Activated naive CD8-positive, alpha-beta T cell treated with anti-CD3 and anti-CD28 coated beads, Interleukin-2, amount 50 U/mL, for 16 hours (primary cell): ENCODE results near the gene FOLR3.
"Not testable (repeated sequence)": the region's sequence is repeated elsewhere in the genome, so short reads cannot be mapped to it uniquely, and the experiment has no call there.

Source experiments
- DNase-seq: peaks from one replicate; pipeline ENCODE4 v3.0.0-alpha.2; 2020; ENCODE audit warnings: low read depth, low spot score

The FOLR3 gene

GRCh38 chr11:72123117-72123653, 12.3 kb upstream of the FOLR3 start:
- DNase-seq, result no peak

DNA sequence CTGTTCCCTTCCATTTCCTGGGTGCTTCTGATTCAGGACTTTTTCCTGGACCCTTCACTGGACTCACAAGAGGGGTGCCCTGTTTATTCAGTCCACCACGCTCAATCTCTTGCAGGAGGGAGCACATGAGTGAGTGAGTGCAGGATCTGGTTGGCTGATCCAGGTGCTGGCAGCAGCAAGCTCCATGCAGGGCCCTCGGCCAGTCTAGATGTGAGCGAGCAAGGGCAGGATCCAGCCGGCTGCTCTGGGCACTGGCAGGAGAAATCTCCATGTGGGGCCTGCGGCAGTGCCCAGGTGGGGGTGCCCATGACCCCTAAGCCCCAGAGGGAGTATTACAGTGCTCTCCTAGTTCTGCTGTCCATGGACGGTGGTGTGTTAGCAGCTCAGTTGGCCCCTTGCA, 11.5 kb upstream of the FOLR3 start:
- no peak for DNase-seq

DNA sequence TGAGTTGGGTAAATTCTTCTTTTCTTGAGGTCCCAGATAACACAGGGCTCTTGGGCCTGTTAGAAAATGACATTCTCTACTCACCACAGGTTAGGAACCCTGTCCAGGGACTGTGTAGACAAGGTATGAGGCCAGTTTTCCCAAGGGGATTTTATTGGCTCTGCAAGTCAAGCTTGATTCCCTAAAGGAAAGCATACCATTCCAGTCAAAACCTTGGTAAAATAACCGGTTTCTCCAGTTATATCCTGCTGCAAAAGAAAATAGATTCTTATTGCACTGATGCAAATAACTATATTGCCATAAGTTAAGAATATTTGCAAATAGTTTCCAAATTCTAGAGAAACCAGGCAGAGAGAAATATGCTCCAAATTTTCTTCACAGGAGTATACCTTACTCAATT, 9.6 kb upstream of the FOLR3 start:
- no peak for DNase-seq

GRCh38 chr11:72127923-72128322, 7.6 kb upstream of the FOLR3 start:
- DNase-seq, result no peak

GRCh38 chr11:72129381-72129780, 6.1 kb upstream of the FOLR3 start:
- no peak for DNase-seq

DNA sequence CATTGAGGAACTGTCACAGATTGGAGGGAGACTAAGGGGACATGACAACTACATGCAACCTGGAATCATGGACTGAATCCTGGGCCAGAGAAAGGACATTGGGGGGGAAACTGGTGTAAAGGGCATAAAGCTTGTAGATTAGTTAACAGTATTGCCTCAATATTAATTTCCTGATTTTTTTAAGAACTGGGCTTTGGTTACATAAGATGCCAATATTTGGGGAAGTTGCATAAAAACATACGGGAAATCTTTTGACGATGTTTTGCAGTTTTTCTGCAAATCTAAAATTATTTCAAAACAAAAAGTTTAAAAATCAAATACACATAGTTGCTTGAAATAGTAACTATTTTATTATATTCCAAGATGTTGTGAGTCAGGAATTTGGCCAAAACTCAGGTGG, 2.9 kb upstream of the FOLR3 start:
- DNase-seq, result no peak

- DNase-seq, result no peak
Observed at GRCh38 chr11:72135891-72136683, 562 bp downstream of the FOLR3 start.

GRCh38 chr11:72136684-72137262, 1.2 kb downstream of the FOLR3 start:
- no peak for DNase-seq

DNA sequence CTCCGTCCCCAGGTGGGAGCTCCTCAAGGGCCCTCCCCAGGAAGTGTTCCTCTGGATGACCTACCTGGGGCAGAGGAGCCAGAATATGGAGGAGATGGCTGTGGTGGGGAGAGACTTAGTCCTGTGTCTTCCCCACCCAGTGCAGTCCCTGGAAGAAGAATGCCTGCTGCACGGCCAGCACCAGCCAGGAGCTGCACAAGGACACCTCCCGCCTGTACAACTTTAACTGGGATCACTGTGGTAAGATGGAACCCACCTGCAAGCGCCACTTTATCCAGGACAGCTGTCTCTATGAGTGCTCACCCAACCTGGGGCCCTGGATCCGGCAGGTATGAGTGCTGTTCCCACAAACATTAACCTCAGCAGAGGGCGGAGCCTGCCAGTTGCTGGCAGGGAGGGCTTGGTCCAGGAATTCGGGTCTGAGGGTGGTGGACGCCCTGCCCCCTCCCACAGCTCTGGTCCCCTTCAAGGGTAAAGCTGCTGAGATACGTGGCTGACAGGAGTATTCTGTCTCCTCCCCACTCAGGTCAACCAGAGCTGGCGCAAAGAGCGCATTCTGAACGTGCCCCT, 3.4 kb downstream of the FOLR3 start:
- DNase-seq, result no peak

GRCh38 chr11:72139500-72139899, 4.0 kb downstream of the FOLR3 start:
- no peak for DNase-seq

DNA sequence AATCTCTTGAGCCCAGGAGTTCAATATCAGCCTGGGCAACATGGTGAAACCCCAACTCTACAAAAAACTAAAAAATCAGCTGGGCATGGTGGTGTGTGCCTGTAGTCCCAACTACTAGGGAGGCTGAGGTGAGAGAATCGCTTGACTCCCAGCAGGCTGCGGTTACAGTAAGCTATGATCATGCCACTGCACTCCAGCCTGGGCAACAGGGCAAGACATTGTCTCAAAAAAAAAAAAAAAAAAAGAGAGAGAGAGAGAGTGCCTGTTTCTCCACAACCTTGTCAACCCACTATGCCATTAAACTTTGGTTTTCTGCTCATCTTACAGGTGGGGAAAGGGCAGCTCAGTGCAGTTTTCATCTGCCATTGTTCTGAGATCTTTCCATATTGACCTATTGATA, 5.1 kb downstream of the FOLR3 start:
- DNase-seq, result no peak

DNA sequence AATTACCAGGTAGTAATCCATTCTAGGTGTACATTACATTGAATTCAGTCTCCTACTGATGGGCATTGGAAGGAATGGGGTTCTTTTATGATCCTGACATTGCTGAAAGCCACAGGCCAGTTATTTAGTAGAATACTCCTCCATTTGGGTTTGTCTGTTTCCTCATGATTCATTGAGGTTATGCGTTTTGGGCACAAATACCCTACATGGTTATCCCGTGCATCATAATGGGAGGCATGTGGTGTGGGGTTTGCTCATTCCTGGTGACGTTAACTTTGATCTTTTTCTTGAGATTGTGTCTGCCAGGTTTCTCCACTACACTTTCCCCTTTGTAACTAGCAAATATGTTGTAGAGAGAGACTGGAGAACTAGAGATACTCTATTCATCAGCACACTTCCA, 5.5 kb downstream of the FOLR3 start:
- DNase-seq, result no peak

DNA sequence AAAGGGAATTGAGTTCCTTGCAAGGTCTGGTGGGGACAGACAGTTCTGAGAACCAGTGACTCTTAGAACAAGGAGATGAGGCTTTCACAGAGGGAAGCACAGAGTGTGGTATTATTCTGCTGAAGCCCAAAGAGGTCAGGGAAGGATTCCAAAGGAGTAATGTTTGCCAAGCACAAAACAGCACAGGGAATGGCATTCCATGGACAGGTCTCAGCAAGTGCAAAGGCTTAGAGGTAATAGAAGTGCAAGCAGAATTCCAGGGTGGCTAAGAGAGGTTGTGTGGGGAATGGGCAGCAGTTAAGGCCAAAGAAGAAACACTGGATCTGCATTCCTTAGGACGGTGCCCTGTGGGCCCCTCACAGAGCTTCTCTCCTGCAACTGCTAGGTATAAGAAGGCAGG, 6.6 kb downstream of the FOLR3 start:
- not testable (repeated sequence) for DNase-seq

GRCh38 chr11:72142543-72142942, 7.0 kb downstream of the FOLR3 start:
- DNase-seq, result not testable (repeated sequence)

DNA sequence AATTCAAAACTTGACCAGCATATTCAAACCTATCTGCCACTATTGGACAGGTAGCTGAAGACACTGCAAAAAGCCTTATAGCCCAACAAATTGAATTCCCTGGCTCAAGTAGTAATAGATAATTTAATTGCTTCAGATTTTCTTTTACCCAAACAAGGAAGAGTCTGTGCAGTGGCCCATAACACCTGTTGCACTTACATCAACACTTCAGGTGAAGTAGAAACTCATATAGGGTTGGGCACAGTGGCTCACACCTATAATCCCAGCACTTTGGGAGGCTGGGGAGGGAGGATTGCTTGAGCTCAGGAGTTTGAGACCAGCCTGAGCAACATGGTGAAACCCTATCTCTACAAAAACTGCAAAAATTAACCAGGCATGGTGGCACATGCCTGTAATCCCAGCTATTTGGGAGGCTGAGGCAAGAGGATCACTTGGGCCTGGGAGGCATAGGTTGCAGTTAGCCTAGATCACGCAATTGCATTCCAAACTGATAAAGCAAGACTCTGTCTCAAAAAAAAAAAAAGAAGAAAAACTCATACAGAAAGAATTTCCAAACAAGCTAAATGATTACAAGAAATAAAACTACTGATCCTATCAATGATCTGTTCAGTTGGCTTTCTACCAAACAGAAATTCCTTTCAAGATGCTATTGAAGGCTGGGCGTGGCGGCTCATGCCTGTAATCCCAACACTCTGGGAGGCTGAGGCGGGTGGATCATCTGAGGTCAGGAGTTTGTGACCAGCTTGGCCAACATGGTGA, 9.5 kb downstream of the FOLR3 start:
- DNase-seq, result no peak

DNA sequence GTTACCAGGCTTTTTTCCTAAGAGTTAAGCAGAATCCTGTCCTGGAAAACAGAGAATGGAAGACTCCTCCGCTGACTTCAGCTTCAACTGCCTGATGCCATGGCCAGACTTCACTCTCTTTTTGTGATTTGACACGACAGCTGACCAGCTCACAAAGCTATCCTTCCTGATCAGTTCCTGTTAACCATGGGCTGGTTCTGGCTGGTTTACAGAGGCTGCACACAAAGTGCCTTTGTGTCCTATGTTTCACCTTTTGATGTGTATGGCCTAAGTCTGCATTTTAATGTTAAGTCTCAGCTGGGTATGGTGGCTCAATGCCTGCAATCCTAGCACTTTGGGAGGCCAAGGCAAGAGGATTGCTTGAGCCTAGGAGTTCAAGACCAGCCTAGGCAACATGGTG, 11.1 kb downstream of the FOLR3 start:
- DNase-seq, result no peak

GRCh38 chr11:72150882-72151281, 15.4 kb downstream of the FOLR3 start:
- no peak for DNase-seq

DNA sequence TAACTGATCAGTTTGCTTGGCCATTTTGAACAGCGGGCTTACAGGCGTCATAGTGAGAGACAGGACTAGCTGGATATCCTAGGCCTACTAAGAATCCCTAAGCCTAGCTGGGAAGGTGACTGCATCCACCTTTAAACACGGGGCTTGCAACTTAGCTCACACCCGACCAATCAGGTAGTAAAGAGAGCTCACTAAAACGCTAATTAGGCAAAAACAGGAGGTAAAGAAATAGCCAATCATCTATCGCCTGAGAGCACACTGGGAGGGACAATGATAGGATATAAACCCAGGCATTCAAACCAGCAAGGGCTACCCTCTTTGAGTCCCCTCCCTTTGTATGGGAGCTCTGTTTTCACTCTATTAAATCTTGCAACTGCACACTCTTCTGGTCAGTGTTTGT, 18.3 kb downstream of the FOLR3 start:
- DNase-seq, result not testable (repeated sequence)

DNA sequence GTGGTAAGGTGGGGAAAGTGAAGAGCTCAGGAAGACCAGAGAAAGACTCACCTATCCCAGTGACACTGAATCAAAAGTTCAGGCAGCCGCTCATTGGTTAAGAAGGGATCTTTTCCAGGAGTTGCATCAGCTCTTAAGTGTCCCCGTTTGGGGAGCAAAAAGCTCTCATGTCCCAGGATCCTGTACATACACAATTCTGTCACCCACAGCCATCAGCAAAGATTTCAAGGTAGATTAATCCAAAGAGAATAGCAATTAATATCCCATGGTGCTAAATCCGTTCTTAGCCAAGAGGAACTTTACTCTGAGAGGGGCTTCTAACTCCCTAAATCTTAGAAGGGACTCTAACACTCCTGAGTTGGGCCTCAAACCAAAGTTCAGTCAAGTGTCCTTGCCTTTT, 19.3 kb downstream of the FOLR3 start:
- no peak for DNase-seq

GRCh38 chr11:72155751-72156150, 20.2 kb downstream of the FOLR3 start:
- no peak for DNase-seq

GRCh38 chr11:72157131-72157530, 21.6 kb downstream of the FOLR3 start:
- DNase-seq, result no peak

GRCh38 chr11:72160319-72160718, 24.8 kb downstream of the FOLR3 start:
- no peak for DNase-seq
